SJCRH30 (cell line): ENCODE data around the gene DENND6B. TPM values are rescaled to one million over a fixed set of nuclear protein-coding genes. Genes with fewer than 3 reads are reported as not detected.
"Not testable (repeated sequence)": the region's sequence is repeated elsewhere in the genome, so short reads cannot be mapped to it uniquely, and the experiment has no call there.

Experiments used
- DNase-seq, 2 experiments: peaks; one replicate each; pipeline ENCODE4 v3.0.0-alpha.2; 2015 to 2020
- H3K27ac ChIP-seq: fragments of 250-450 bp; sonication (Bioruptor Pico); 2 replicates; pipeline ENCODE4 v1.5.1; 2020; ENCODE audit warnings: mild to moderate bottlenecking, moderate library complexity
- H3K27me3 ChIP-seq: fragments of 250-450 bp; sonication (Bioruptor Pico); 2 replicates; pipeline ENCODE4 v1.5.1; 2020; ENCODE audit warnings: mild to moderate bottlenecking, moderate library complexity
- H3K36me3 ChIP-seq: fragments of 250-450 bp; sonication (Bioruptor Pico); 2 replicates; pipeline ENCODE4 v1.5.1; 2020; ENCODE audit warnings: mild to moderate bottlenecking, moderate library complexity
- H3K4me1 ChIP-seq: fragments of 250-450 bp; sonication (Bioruptor Pico); 2 replicates; pipeline ENCODE4 v1.5.1; 2020; ENCODE audit warnings: mild to moderate bottlenecking, moderate library complexity
- H3K4me3 ChIP-seq: fragments of 250-450 bp; sonication (Bioruptor Pico); 2 replicates; pipeline ENCODE4 v1.5.1; 2020; ENCODE audit warnings: mild to moderate bottlenecking, moderate library complexity
- H3K9me3 ChIP-seq: fragments of 250-450 bp; sonication (Bioruptor Pico); replicated peaks from 2 replicates; pipeline ENCODE4 v1.5.1; 2020; ENCODE audit warnings: mild to moderate bottlenecking, moderate library complexity
- total RNA-seq: library from RNA; depleted of rRNA; stranded (reverse); fragments of >200 nt; shearing (Covaris generic); gene quantifications from 2 replicates; pipeline ENCODE4 v1.2.3, GENCODE V29; 2014

DENND6B gene
- total RNA-seq, 1 experiment from 2014 or later, result 0.18 TPM

GRCh38 chr22:50283821-50284220 lies 43.0 kb downstream of the DENND6B start:
- no peaks in the 10 kb centered on the region for H3K27me3 ChIP-seq
- H3K27ac ChIP-seq, result no peak overlapping the region
- H3K9me3 ChIP-seq, result no peaks in the 10 kb centered on the region
- DNase-seq, result no peak
- H3K4me3 ChIP-seq, result no peak overlapping the region
- no peaks in the 10 kb centered on the region for H3K4me1 ChIP-seq
- H3K36me3 ChIP-seq, result peaks cover 86% of the 10 kb centered on the region

GRCh38 chr22:50282361-50283155 lies 44.3 kb downstream of the DENND6B start:
- DNase-seq, result no peak
- Histone ChIP-seq H3K4me3 (no peak overlapping the region), H3K27ac (no peak overlapping the region)

GRCh38 chr22:50281957-50282356 lies 44.9 kb downstream of the DENND6B start:
- H3K27me3 ChIP-seq, result no peaks in the 10 kb centered on the region
- no peak overlapping the region for H3K4me3 ChIP-seq
- no peak overlapping the region for H3K27ac ChIP-seq
- H3K36me3 ChIP-seq, result peaks cover 86% of the 10 kb centered on the region
- DNase-seq, result no peak
- H3K4me1 ChIP-seq, result no peaks in the 10 kb centered on the region
- no peaks in the 10 kb centered on the region for H3K9me3 ChIP-seq

More at GRCh38 chr22:50282361-50283155, 44.3 kb downstream of the DENND6B start:
- no peaks in the 10 kb centered on the region for H3K9me3 ChIP-seq
- H3K36me3 ChIP-seq, result peaks cover 86% of the 10 kb centered on the region
- H3K4me1 ChIP-seq, result no peaks in the 10 kb centered on the region
- H3K27me3 ChIP-seq, result no peaks in the 10 kb centered on the region

DNA sequence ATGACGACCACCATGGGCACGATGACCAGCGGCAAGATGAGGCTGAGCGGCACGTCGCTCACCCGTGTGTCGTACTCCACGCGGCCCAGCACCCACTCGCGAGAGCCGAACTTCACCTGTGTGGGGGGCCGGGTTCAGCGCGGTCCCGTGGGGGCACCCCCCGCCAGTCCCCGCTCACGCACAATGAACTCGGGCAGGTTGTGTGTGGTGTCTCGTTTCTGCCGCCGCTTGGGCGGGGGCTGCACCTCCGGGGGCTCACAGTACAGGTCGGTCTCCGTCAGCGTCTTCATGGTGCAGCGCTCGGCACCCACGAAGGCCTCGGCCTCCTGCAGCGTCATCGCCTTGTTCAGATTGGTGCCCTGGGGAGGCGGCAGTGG lies 45.4 kb downstream of the DENND6B start:
- Histone ChIP-seq H3K27me3 (no peaks in the 10 kb centered on the region), H3K4me3 (no peak overlapping the region), H3K9me3 (no peaks in the 10 kb centered on the region), H3K27ac (no peak overlapping the region), H3K4me1 (no peaks in the 10 kb centered on the region), H3K36me3 (peaks cover 86% of the 10 kb centered on the region)
- no peak for DNase-seq

GRCh38 chr22:50280708-50281383 lies 46.0 kb downstream of the DENND6B start:
- Histone ChIP-seq H3K4me1 (no peaks in the 10 kb centered on the region), H3K27ac (no peak overlapping the region), H3K27me3 (no peaks in the 10 kb centered on the region), H3K36me3 (peaks cover 84% of the 10 kb centered on the region), H3K9me3 (no peaks in the 10 kb centered on the region), H3K4me3 (no peak overlapping the region)
- no peak for DNase-seq

- Histone ChIP-seq H3K36me3 (peaks cover 88% of the 10 kb centered on the region), H3K9me3 (no peaks in the 10 kb centered on the region), H3K27ac (no peak overlapping the region), H3K4me1 (no peaks in the 10 kb centered on the region), H3K4me3 (no peak overlapping the region), H3K27me3 (no peaks in the 10 kb centered on the region)
- DNase-seq, result no peak
Measured at GRCh38 chr22:50280022-50280707, 46.6 kb downstream of the DENND6B start.

DNA sequence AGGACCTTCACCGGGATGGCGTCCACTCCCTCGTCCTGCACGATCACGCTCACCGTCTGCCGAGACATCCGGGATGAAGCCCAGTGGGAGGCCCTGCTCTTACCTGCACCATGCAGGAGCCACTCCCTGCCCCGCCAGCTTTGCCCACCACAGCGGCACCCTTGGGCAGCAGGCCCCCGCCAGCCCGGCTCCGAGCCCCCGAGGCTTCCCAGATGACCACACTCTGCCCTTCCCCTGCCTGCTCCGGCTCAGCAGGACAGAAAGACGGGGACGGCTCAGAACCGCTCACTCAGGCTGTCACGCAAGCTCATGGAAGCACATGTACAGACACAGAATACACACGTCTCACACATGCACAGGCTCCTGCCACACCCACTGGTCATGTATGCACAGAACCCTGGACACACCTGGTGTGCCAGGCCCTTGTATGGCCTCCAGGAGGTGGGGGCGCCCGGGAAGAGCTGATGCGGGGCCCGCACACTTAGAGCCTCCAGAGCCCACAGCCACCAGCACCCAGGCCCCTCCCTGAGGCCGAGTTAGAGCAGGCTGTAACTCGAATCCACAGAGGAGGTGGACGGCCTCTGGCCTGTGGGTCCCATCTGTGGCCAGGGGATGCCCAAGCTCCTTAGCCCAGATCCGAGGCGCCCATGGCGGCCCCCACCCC lies 47.7 kb downstream of the DENND6B start:
- DNase-seq, result no peak
- H3K4me1 ChIP-seq, result no peaks in the 10 kb centered on the region
- H3K4me3 ChIP-seq, result no peak overlapping the region
- no peak overlapping the region for H3K27ac ChIP-seq
- H3K36me3 ChIP-seq, result peaks cover 86% of the 10 kb centered on the region
- H3K9me3 ChIP-seq, result no peaks in the 10 kb centered on the region
- H3K27me3 ChIP-seq, result no peaks in the 10 kb centered on the region

DNA sequence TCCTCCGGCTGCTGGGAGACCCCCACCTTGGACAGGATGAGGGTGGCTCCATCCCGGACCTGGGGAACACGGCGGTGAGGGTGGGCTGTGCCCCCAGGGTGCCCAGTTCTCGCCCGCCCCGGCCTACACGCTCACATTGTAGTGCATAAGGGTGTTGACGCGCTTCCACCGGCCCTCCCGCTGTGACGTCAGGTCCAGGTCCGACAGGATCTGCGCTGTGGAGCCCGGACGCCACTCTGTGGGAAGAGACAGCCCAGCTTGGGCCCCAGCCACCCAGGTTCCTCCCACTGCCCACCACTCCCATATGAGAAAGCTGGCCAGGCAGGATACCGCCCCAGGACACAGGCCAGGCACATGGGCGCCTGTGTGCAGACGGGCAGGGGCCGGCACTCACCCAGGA lies 48.4 kb downstream of the DENND6B start:
- Histone ChIP-seq H3K4me3 (no peak overlapping the region), H3K36me3 (peaks cover 82% of the 10 kb centered on the region), H3K27me3 (no peaks in the 10 kb centered on the region), H3K9me3 (no peaks in the 10 kb centered on the region), H3K27ac (no peak overlapping the region), H3K4me1 (no peaks in the 10 kb centered on the region)
- DNase-seq, result no peak

GRCh38 chr22:50277761-50278160 lies 49.1 kb downstream of the DENND6B start:
- H3K36me3 ChIP-seq, result peaks cover 76% of the 10 kb centered on the region

DNA sequence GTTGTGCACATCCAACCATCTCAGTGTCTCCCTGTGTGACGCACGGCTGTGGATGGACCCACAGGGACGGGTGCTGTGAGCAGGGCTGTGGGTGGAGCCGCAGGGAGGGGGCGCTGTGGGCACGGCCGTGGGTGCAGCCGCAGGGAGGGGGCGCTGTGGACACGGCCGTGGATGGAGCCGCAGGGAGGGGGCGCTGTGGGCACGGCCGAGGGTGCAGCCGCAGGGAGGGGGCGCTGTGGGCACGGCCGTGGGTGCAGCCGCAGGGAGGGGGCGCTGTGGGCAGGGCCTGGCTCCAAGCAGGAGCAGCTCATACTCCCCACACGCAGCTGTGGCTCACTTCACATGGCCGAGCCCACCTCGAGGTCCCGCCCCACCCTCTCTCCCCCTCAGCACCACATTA lies 50.7 kb downstream of the DENND6B start:
- Histone ChIP-seq H3K27me3 (no peaks in the 10 kb centered on the region), H3K4me1 (peaks cover 7% of the 10 kb centered on the region), H3K27ac (no peak overlapping the region), H3K4me3 (no peak overlapping the region), H3K36me3 (peaks cover 60% of the 10 kb centered on the region), H3K9me3 (no peaks in the 10 kb centered on the region)
- DNase-seq, result peak; percentile 45 to 48

More at GRCh38 chr22:50277761-50278160, 49.1 kb downstream of the DENND6B start:
- Histone ChIP-seq H3K4me1 (no peaks in the 10 kb centered on the region; the same call in 1 of the 2 replicates), H3K9me3 (no peaks in the 10 kb centered on the region), H3K4me3 (no peak overlapping the region), H3K27ac (no peak overlapping the region), H3K27me3 (no peaks in the 10 kb centered on the region)
- no peak for DNase-seq

GRCh38 chr22:50275181-50276055 lies 51.4 kb downstream of the DENND6B start:
- Histone ChIP-seq H3K4me1 (peaks cover 10% of the 10 kb centered on the region), H3K27me3 (no peaks in the 10 kb centered on the region), H3K4me3 (no peak overlapping the region), H3K36me3 (peaks cover 55% of the 10 kb centered on the region), H3K27ac (no peak overlapping the region), H3K9me3 (no peaks in the 10 kb centered on the region)
- DNase-seq, result no peak

GRCh38 chr22:50274771-50275170 lies 52.0 kb downstream of the DENND6B start:
- no peak overlapping the region for H3K27ac ChIP-seq
- H3K9me3 ChIP-seq, result no peaks in the 10 kb centered on the region
- H3K4me3 ChIP-seq, result no peak overlapping the region
- peaks cover 50% of the 10 kb centered on the region for H3K36me3 ChIP-seq
- no peak for DNase-seq
- no peaks in the 10 kb centered on the region for H3K27me3 ChIP-seq
- peaks cover 10% of the 10 kb centered on the region for H3K4me1 ChIP-seq

DNA sequence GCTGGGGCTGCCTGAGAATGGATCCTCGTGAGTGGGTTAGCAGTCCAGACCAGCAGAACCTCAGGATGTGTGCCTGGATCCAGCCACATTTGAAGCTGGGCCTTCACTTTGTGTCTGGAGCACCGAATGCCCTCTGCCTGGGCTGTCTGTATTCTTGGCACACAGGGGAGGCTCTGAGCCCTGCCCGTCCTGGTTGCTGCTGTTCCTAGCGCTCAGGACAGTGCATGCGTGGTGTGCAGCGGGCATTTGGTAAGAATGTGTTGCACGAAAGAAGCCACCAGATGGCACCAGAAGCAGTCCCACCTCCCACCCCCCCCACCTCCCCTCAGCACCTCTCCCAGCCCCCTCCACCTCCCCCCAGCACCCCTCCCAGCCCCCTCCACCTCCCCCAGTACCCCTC lies 52.5 kb downstream of the DENND6B start:
- DNase-seq, result peak; percentile 50 to 70
- peaks cover 46% of the 10 kb centered on the region for H3K36me3 ChIP-seq
- no peaks in the 10 kb centered on the region for H3K27me3 ChIP-seq
- peaks cover 15% of the 10 kb centered on the region for H3K4me1 ChIP-seq
- H3K4me3 ChIP-seq, result no peak overlapping the region
- H3K27ac ChIP-seq, result no peak overlapping the region
- no peaks in the 10 kb centered on the region for H3K9me3 ChIP-seq

DNA sequence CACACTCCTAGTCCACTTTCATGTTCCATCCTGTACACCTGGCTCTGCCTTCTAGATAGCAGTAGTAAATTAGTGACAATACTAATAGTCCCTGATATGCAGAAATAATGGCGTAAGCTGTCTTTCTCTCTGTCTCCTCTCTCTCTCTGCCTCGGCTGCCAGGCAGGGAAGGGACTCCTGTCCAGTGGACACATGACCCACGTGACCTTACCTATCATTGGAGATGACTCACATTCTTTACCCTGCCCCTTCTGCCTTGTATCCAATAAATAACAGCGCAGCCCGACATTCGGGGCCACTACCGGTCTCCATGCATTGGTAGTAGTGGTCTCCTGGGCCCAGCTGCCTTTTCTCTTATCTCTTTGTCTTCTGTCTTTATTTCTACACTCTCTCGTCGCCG lies 53.0 kb downstream of the DENND6B start:
- not testable (repeated sequence) for H3K27ac ChIP-seq

More for the DNA sequence above, 53.0 kb downstream of the DENND6B start:
- H3K4me3 ChIP-seq, DNase-seq, H3K27me3 ChIP-seq, H3K9me3 ChIP-seq: not testable (repeated sequence)
- peaks cover 41% of the 10 kb centered on the region for H3K36me3 ChIP-seq
- H3K4me1 ChIP-seq, result peaks cover 17% of the 10 kb centered on the region
